H1 (cell line): ENCODE measurements around the gene MTR. TPM values are rescaled to one million over a fixed set of nuclear protein-coding genes. Genes with fewer than 3 reads are reported as not detected.

Source experiments
- CTCF ChIA-PET: fragments of 300-600 bp; sonication (Branson Sonifier 250); formaldehyde crosslinking; loops from one replicate; lab custom pipeline; 2021; ENCODE audit not compliant: partially characterized antibody; lab: Charles Lee
- POLR2A ChIA-PET: fragments of 300-600 bp; sonication (Branson Sonifier 250); formaldehyde crosslinking; loops from one replicate; lab custom pipeline; 2021; ENCODE audit warnings: inconsistent platforms; ENCODE audit not compliant: partially characterized antibody; lab: Charles Lee
- DNase-seq, 2 experiments: peaks; one replicate each; pipeline versions ENCODE4 v3.0.0 to v3.0.0-alpha.2; 2010 to 2022; ENCODE audit warnings: low spot score in 2 of 2, low read depth in 1 of 2, mixed read lengths in 1 of 2
- FAIRE-seq: peaks from 2 replicates; lab custom pipeline; 2011; peaks lifted over from hg19 to GRCh38; lab: Jason Lieb, UNC
- H2AFZ ChIP-seq: 2 replicates; pipeline ENCODE4 v1.8.1; 2012; ENCODE audit warnings: low read length, inconsistent platforms
- H2AK5ac ChIP-seq: 2 replicates; pipeline ENCODE4 v1.6.1; 2013; ENCODE audit warnings: low read depth, low read length
- H2BK120ac ChIP-seq: replicated peaks from 2 replicates; pipeline ENCODE3; 2013; ENCODE audit warnings: low read depth, low read length, inconsistent platforms
- H2BK12ac ChIP-seq: 2 replicates; pipeline ENCODE4 v1.6.1; 2013; ENCODE audit warnings: low read depth, low read length
- H2BK15ac ChIP-seq: 2 replicates; pipeline ENCODE4 v1.6.1; 2013; ENCODE audit warnings: low read length
- H2BK20ac ChIP-seq: 2 replicates; pipeline ENCODE4 v1.6.1; 2013; ENCODE audit warnings: low read length
- H2BK5ac ChIP-seq: 2 replicates; pipeline ENCODE4 v1.6.1; 2013; ENCODE audit warnings: low read depth, low read length
- H3K14ac ChIP-seq: 2 replicates; pipeline ENCODE4 v1.6.1; 2013; ENCODE audit warnings: inconsistent platforms; ENCODE audit not compliant: insufficient read length
- H3K18ac ChIP-seq: 2 replicates; pipeline ENCODE4 v1.6.1; 2013; ENCODE audit warnings: low read length; ENCODE audit errors: extremely low read depth
- H3K23ac ChIP-seq: 2 replicates; pipeline ENCODE4 v1.6.1; 2013; ENCODE audit warnings: inconsistent platforms; ENCODE audit not compliant: insufficient read length
- H3K23me2 ChIP-seq: 2 replicates; pipeline ENCODE4 v1.6.1; 2013; ENCODE audit warnings: low read depth, low read length
- H3K27ac ChIP-seq: 2 replicates; pipeline ENCODE4 v1.6.1; 2011; ENCODE audit warnings: low read depth, low read length, inconsistent platforms
- H3K27me3 ChIP-seq, 4 experiments: replicated peaks in 1 of 4; 1 replicate in 1 of 4; 2 replicates in 3 of 4; pipeline versions ENCODE4 v1.6.1 to v1.8.1; 2011 to 2013; ENCODE audit warnings: low read length in 3 of 4, mild to moderate bottlenecking in 3 of 4, inconsistent platforms in 2 of 4, mixed read lengths in 2 of 4, moderate library complexity in 1 of 4; ENCODE audit not compliant: control insufficient read depth in 3 of 4, insufficient read depth in 3 of 4; ENCODE audit errors: extremely low read depth in 1 of 4
- H3K36me3 ChIP-seq, 4 experiments: 2 replicates each; pipeline versions ENCODE4 v1.6.1 to v1.8.1; 2011 to 2013; ENCODE audit warnings: mild to moderate bottlenecking in 4 of 4, low read length in 3 of 4, moderate library complexity in 2 of 4, control low read depth in 1 of 4, inconsistent platforms in 1 of 4; ENCODE audit not compliant: insufficient read depth in 4 of 4, control insufficient read depth in 2 of 4
- H3K4ac ChIP-seq: replicated peaks from 2 replicates; pipeline ENCODE3; 2013; ENCODE audit warnings: low read length, low read depth, mixed read lengths, inconsistent platforms; ENCODE audit not compliant: insufficient read length
- H3K4me1 ChIP-seq, 4 experiments: replicated peaks in 1 of 4; 1 replicate in 1 of 4; 2 replicates in 3 of 4; pipeline versions ENCODE4 v1.6.1 to v1.8.1; 2011 to 2013; ENCODE audit warnings: low read length in 3 of 4, inconsistent platforms in 2 of 4, mixed read lengths in 1 of 4; ENCODE audit not compliant: insufficient read depth in 4 of 4, control insufficient read depth in 3 of 4
- H3K4me2 ChIP-seq, 2 experiments: 2 replicates each; pipeline versions ENCODE4 v1.6.1 to v1.8.1; 2011 to 2013; ENCODE audit warnings: low read depth in 2 of 2, low read length in 2 of 2, control low read depth in 1 of 2, inconsistent platforms in 1 of 2, mild to moderate bottlenecking in 1 of 2; ENCODE audit not compliant: insufficient read depth in 1 of 2
- H3K4me3 ChIP-seq, 4 experiments: fragments of 200-600, 300-600 bp in 1 of 4; sonication (generic), shearing (Covaris generic), sonication (Bioruptor Twin) in 1 of 4; 2 replicates each; pipeline versions ENCODE4 v1.5.1 to v1.8.1; 2011 to 2016; ENCODE audit warnings: low read length in 4 of 4, low read depth in 3 of 4, control low read depth in 2 of 4, inconsistent platforms in 2 of 4, mild to moderate bottlenecking in 2 of 4, mixed read lengths in 1 of 4, moderate library complexity in 1 of 4; ENCODE audit not compliant: insufficient read depth in 2 of 4; ENCODE audit errors: extremely low read depth in 1 of 4
- H3K56ac ChIP-seq: replicated peaks from 2 replicates; pipeline ENCODE3; 2013; ENCODE audit warnings: low read depth, mild to moderate bottlenecking, mixed read lengths, low read length, inconsistent platforms; ENCODE audit not compliant: insufficient read length
- H3K79me1 ChIP-seq: 2 replicates; pipeline ENCODE4 v1.6.1; 2013; ENCODE audit warnings: low read depth, low read length, control low read depth
- H3K79me2 ChIP-seq, 2 experiments: 2 replicates each; pipeline versions ENCODE4 v1.6.1 to v1.8.1; 2012 to 2013; ENCODE audit warnings: low read length in 2 of 2, mild to moderate bottlenecking in 2 of 2, inconsistent platforms in 1 of 2; ENCODE audit not compliant: insufficient read depth in 2 of 2, control insufficient read depth in 1 of 2
- H3K9ac ChIP-seq, 4 experiments: replicated peaks in 1 of 4; 1 replicate in 1 of 4; 2 replicates in 3 of 4; pipeline versions ENCODE4 v1.6.1 to v1.8.1; 2011 to 2013; ENCODE audit warnings: low read depth in 3 of 4, low read length in 3 of 4, control low read depth in 2 of 4, mild to moderate bottlenecking in 2 of 4, moderate library complexity in 2 of 4, inconsistent platforms in 1 of 4; ENCODE audit errors: extremely low read depth in 1 of 4
- H3K9me3 ChIP-seq, 2 experiments: 2 replicates each; pipeline versions ENCODE4 v1.6.1 to v1.8.1; 2012 to 2013; ENCODE audit warnings: mild to moderate bottlenecking in 2 of 2, moderate library complexity in 2 of 2, control low read depth in 1 of 2, inconsistent platforms in 1 of 2, low read depth in 1 of 2, low read length in 1 of 2, mixed read lengths in 1 of 2; ENCODE audit not compliant: insufficient read depth in 2 of 2
- H4K20me1 ChIP-seq, 2 experiments: replicated peaks in 1 of 2; 2 replicates each; pipeline versions ENCODE3 to v1.8.1; 2011 to 2013; ENCODE audit warnings: inconsistent platforms in 2 of 2, low read length in 2 of 2, mild to moderate bottlenecking in 1 of 2; ENCODE audit not compliant: insufficient read depth in 2 of 2, control insufficient read depth in 1 of 2
- H4K5ac ChIP-seq: 2 replicates; pipeline ENCODE4 v1.6.1; 2013; ENCODE audit warnings: low read length, low read depth, mixed read lengths, inconsistent platforms; ENCODE audit not compliant: insufficient read length
- H4K8ac ChIP-seq: 2 replicates; pipeline ENCODE4 v1.8.0; 2013; ENCODE audit warnings: mild to moderate bottlenecking, moderate library complexity, low read length, inconsistent platforms; ENCODE audit not compliant: insufficient read depth; ENCODE audit errors: extremely low read depth
- H4K91ac ChIP-seq: replicated peaks from 2 replicates; pipeline ENCODE3; 2013; ENCODE audit warnings: low read length, mixed read lengths, inconsistent platforms; ENCODE audit not compliant: insufficient read length
- ATF2 ChIP-seq: IDR thresholded peaks from 2 replicates; pipeline ENCODE4 v1.6.1; 2012; ENCODE audit warnings: low read length, inconsistent platforms
- BACH1 ChIP-seq: IDR thresholded peaks from 2 replicates; pipeline ENCODE4 v1.6.1; 2012; ENCODE audit warnings: low read length, improper control_type of control experiment
- BCL11A ChIP-seq, 2 experiments: IDR thresholded peaks; one replicate each; pipeline ENCODE4 v1.6.1; 2011; ENCODE audit warnings: low read depth in 2 of 2, low read length in 2 of 2, mild to moderate bottlenecking in 2 of 2
- CEBPB ChIP-seq: IDR thresholded peaks from 2 replicates; pipeline ENCODE4 v1.6.1; 2012; ENCODE audit warnings: low read depth, low read length
- CHD1 ChIP-seq: IDR thresholded peaks from 2 replicates; pipeline ENCODE4 v1.6.1; 2012; ENCODE audit warnings: low read depth, low read length, improper control_type of control experiment
- CHD2 ChIP-seq: IDR thresholded peaks from 2 replicates; pipeline ENCODE4 v1.6.1; 2012; ENCODE audit warnings: low read length, improper control_type of control experiment
- EGR1 ChIP-seq: IDR thresholded peaks from 2 replicates; pipeline ENCODE4 v1.6.1; 2011; ENCODE audit warnings: low read depth, low read length, borderline replicate concordance
- EP300 ChIP-seq, 2 experiments: IDR thresholded peaks; 1 replicate in 1 of 2; 2 replicates in 1 of 2; pipeline ENCODE4 v1.6.1; 2011 to 2012; ENCODE audit warnings: low read depth in 2 of 2, low read length in 2 of 2, mild to moderate bottlenecking in 2 of 2, borderline replicate concordance in 1 of 2, inconsistent platforms in 1 of 2, moderate library complexity in 1 of 2
- KDM1A ChIP-seq: fragments of 200-600, 300-600 bp; sonication (generic); IDR thresholded peaks from 2 replicates; pipeline ENCODE4 v1.7.1; 2016; ENCODE audit warnings: mild to moderate bottlenecking, low read length, borderline replicate concordance
- POLR2A ChIP-seq, 2 experiments: IDR thresholded peaks; 1 replicate in 1 of 2; 2 replicates in 1 of 2; pipeline ENCODE4 v1.6.1; 2011; ENCODE audit warnings: low read depth in 2 of 2, low read length in 2 of 2, mild to moderate bottlenecking in 2 of 2; ENCODE audit errors: control extremely low read depth in 1 of 2
- RAD21 ChIP-seq, 2 experiments: IDR thresholded peaks in 1 of 2; conservative IDR thresholded peaks in 1 of 2; 2 replicates each; pipeline ENCODE4 v1.6.1; 2011; ENCODE audit warnings: low read depth in 2 of 2, low read length in 2 of 2, improper control_type of control experiment in 1 of 2, inconsistent platforms in 1 of 2, mild to moderate bottlenecking in 1 of 2, moderate library complexity in 1 of 2
- RFX5 ChIP-seq: IDR thresholded peaks from 2 replicates; pipeline ENCODE4 v1.6.1; 2011; ENCODE audit warnings: low read depth, low read length, improper control_type of control experiment, borderline replicate concordance
- TBP ChIP-seq: IDR thresholded peaks from 2 replicates; pipeline ENCODE4 v1.6.1; 2011; ENCODE audit warnings: low read depth, low read length, improper control_type of control experiment
- WGBS, 2 experiments: shearing (Covaris generic) in 1 of 2; methylation state at CpG; one replicate each; pipeline versions ENCODE4 v1.1.6 to v1.1.7; 2013 to 2015; ENCODE audit warnings: low lambda C conversion rate in 2 of 2, mixed read lengths in 2 of 2, inconsistent platforms in 1 of 2, low coverage in 1 of 2, missing lambda C conversion rate in 1 of 2; ENCODE audit not compliant: insufficient replicate concordance in 2 of 2, insufficient coverage in 1 of 2, insufficient read length in 1 of 2; ENCODE audit errors: extremely low coverage in 1 of 2, missing lambda C conversion rate in 1 of 2; 5-methylcytosine and 5-hydroxymethylcytosine counted together
- polyA plus RNA-seq, 7 experiments: library from polyadenylated mRNA; depleted of rRNA in 3 of 7; stranded (reverse) in 5 of 7; unstranded in 2 of 7; fragments of >200 nt in 5 of 7; fragments of 200-250 nt in 2 of 7; gene quantifications; 1 replicate in 5 of 7; 2 replicates in 1 of 7; 4 replicates in 1 of 7; pipeline versions ENCODE4 v1.2.1 to v1.2.3, GENCODE V29; 2011 to 2013; ENCODE audit warnings: missing spikeins in 2 of 7, mixed read lengths in 2 of 7
- total RNA-seq: library from RNA; stranded (reverse); fragmentation: NEBNext Ultra II Directional; extraction: Animal tissue kit (Norgen Biotek cat#: 25700); gene quantifications from 2 replicates; pipeline ENCODE4 v1.2.1, GENCODE V29; 2021

Gene MTR
- total and polyA plus RNA-seq, 2 of the 8 experiments (the other 6 are each of a cell fraction or from before 2014, with no cell fraction given): 4.8 to 27.4 TPM

GRCh38 chr1:236773919-236774318, 21.2 kb upstream of the MTR start:
- Histone ChIP-seq H3K18ac (no peak overlapping the region), H3K4ac (no peak overlapping the region), H3K79me1 (no peaks in the 10 kb centered on the region), H2BK12ac (no peak overlapping the region), H3K4me2 (no peak overlapping the region), H3K79me2 (no peaks in the 10 kb centered on the region), H3K9me3 (peaks cover 1 to 5% of the 10 kb centered on the region in 2 experiments; a peak in 2 of 4 replicates), H2BK20ac (no peak overlapping the region), H3K56ac (no peak overlapping the region), H3K4me3 (no peak overlapping the region), H3K23me2 (no peaks in the 10 kb centered on the region), H4K20me1 (no peaks in the 10 kb centered on the region), H4K5ac (no peak overlapping the region), H3K23ac (no peak overlapping the region), H2BK120ac (no peak overlapping the region), H2BK15ac (no peak overlapping the region), H2BK5ac (no peak overlapping the region), H3K9ac (no peak overlapping the region), H2AK5ac (no peak overlapping the region), H3K27ac (no peak overlapping the region), H3K14ac (no peak overlapping the region), H4K91ac (no peak overlapping the region), H2AFZ (no peak overlapping the region), H3K27me3 (no peaks in the 10 kb centered on the region), H4K8ac (no peak overlapping the region), H3K4me1 (no peaks in the 10 kb centered on the region), H3K36me3 (no peaks in the 10 kb centered on the region)
- WGBS, 2 experiments: 71% methylated on average over 3 of the region's 3 CpGs; no CpG with 5 or more reads in 1 of the 2 experiments
- ChIA-PET CTCF (interaction anchor here (0.6 to 1.5 kb wide), 6 partner anchors 8 to 168 kb away, joined by 3 to 12 read pairs (median 4); no protein-coding TSS in a partner anchor), POLR2A (no interaction called here)
- DNase-seq: no peak
- no peak for FAIRE-seq
- no peak for TF ChIP-seq BCL11A (IDR thresholded peaks at IDR 0.05; ENCODE audit: low read depth in 2 of 2, low read length in 2 of 2)
- TF ChIP-seq EP300 (IDR thresholded peaks at IDR 0.05; ENCODE audit: borderline replicate concordance in 1 of 2, low read depth in 2 of 2, low read length in 2 of 2): no peak
- no peak for TF ChIP-seq EGR1
- no peak for TF ChIP-seq RAD21 (IDR thresholded peaks at IDR 0.05 in 1 of 2, conservative IDR thresholded peaks at IDR 0.05 in 1 of 2; ENCODE audit: low read depth in 2 of 2, low read length in 2 of 2)
- no peak for TF ChIP-seq CHD1
- no peak for TF ChIP-seq CHD2
- no peak for TF ChIP-seq ATF2
- no peak for TF ChIP-seq KDM1A
- no peak for TF ChIP-seq RFX5
- no peak for TF ChIP-seq BACH1
- TF ChIP-seq TBP: no peak
- no peak for TF ChIP-seq CEBPB
- no peak for TF ChIP-seq POLR2A (IDR thresholded peaks at IDR 0.05; ENCODE audit: control extremely low read depth in 1 of 2, low read depth in 2 of 2, low read length in 2 of 2)
